Embryonic facial prominence (tissue), 1 donor: ENCODE measurements around the gene IGBP1.
"Not testable (repeated sequence)": the region's sequence is repeated elsewhere in the genome, so short reads cannot be mapped to it uniquely, and the experiment has no call there.

Experiments
- DNase-seq: peaks from one replicate; pipeline ENCODE4 v3.0.0-alpha.2; 2016; ENCODE audit errors: extremely low spot score

Gene IGBP1

GRCh38 chrX:70133303-70134115 lies at the start of gene IGBP1:
TSS of gene IGBP1 (plus strand) at chrX:70133447. CDS start at chrX:70133948, 501 bp downstream.
- DNase-seq = peak; percentile 65

- DNase-seq = no peak
These were observed 48.5 kb upstream of the IGBP1 start for GRCh38 chrX:70084592-70085240.

GRCh38 chrX:70087857-70088630 lies 45.2 kb upstream of the IGBP1 start:
- DNase-seq = no peak

DNA sequence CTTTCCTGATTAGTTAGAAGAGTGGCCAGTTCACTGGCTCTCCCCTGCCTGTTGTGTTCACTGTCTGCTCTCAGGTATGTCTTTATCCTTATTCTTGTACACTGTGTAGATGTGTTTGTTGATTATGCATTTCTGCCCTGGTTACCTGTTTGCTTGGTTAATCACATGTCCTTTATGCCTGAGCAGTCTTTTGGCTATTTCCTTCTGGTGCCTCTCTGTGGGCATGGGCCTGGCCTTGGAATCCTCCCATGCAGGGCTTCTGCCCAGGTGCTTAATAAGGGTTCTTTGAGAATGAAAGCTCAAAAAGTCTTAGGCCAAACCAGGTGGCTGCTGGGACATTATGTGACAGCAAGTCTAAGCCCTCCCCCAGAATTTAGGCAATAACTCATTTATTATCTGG lies 44.5 kb upstream of the IGBP1 start:
- no peak for DNase-seq

DNA sequence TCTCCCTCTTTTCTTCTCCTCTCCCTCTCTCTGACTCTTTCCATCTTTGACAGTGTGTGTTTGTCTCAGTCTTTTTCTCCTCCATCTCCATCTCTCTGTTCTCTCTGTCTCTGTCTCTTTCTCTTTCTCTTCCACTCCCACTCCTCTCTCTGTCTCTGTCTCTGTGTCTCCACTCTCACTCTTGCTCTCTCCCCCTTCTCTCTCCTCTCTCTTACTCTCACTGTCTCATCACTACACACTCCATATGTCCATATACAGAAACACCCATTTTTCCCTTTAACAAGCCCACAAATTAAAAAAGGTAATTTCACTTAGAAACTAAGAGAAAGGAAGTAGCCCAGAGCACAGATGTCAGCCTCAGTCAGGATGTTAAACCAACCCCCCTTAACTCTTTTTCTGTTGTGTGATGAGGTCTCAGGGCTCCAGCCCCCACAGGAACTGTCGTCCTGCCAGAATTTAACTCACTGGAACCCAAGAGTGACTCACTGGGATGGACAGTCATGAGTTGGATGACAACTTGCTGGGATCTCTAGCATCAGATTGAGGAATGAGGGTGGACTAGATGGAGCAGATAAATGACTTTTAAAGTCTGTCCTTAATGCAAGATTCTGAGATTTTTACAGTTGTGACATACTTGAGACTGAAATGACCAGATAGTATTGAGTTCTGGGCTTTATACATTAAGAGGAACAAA lies 43.5 kb upstream of the IGBP1 start:
- DNase-seq = no peak

- DNase-seq = no peak
These were observed 41.0 kb upstream of the IGBP1 start for GRCh38 chrX:70092247-70092646.

GRCh38 chrX:70096052-70096451 lies 37.2 kb upstream of the IGBP1 start:
- DNase-seq = no peak

- DNase-seq = no peak
These were observed 28.0 kb upstream of the IGBP1 start for GRCh38 chrX:70105229-70105628.

- DNase-seq = not testable (repeated sequence)
These were observed 21.7 kb upstream of the IGBP1 start for GRCh38 chrX:70111436-70112026.

DNA sequence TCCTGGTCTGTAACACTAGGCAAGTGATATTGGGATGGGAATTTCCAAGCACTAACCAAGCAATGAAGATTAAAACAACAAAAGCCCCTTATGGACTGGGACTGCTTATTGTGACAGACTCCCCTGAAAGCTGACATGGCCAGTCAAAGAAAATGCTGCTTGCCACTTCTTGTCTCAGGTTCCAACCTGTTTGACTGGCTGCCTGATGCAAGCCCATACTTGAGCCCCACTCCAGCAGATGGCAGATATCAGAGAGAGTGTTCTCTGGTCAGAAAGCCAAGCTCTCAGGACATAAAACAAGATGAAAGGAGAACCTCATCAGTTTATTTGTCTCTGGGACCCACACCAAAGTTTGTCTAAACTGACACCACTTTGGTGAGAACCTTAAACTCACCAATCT lies 15.5 kb upstream of the IGBP1 start:
- no peak for DNase-seq

DNA sequence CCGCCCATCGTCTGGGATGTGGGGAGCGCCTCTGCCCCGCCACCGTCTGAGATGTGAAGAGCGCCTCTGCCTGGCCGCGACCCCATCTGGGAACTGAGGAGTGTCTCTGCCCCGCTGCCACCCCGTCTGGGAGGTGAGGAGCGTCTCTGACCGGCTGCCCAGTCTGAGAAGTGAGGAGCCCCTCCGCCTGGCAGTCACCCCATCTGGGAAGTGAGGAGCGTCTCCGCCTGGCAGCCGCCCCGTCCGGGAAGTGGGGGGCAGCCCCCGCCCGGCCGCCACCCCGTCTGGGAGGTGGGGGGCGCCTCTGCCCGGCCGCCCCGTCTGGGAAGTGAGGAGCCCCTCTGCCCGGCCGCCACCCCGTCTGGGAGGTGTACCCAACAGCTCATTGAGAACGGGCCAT lies 10.2 kb upstream of the IGBP1 start:
- DNase-seq = not testable (repeated sequence)

- no peak for DNase-seq
These were observed 8.6 kb upstream of the IGBP1 start for GRCh38 chrX:70124678-70125077.

DNA sequence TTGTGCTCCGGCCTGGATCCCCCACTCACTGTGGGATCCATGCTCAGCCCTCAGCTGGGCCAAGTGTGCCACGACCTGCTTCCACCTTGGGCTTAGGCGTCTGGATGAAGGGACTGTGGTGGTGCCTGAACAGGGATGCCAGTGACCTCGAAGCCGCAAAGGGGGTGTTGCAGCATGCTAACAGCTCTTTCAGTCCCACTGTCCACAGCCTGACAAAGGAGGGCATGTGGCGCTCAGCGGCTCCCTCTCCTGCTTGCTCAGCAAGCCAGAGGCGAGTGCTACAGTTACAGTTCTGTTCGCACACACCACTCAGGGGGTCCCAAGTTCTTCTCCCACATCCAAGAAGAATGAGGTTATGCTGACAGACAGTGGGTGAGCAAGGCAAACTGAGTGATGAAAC lies 5.2 kb upstream of the IGBP1 start:
- DNase-seq = no peak

DNA sequence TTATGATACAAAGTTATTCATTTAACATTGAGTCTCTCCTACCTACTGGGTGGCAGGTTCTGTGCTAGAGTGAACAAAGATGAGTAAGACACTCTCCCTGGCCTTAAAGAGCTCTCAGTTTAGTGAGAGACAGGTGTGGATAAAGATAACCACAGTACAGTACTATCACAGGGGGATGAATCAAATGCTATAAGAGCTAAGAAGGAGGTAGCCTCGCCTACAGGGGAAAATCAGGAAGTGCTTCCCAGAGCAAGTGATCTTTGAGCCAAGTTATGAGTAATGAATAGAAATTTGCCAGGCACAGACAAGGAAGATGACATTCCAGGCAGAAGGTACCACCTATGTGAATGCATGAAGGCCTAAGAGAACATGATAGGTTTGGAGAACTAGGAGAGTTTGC lies 3.4 kb upstream of the IGBP1 start:
- DNase-seq = no peak

- no peak for DNase-seq
These were observed 1.0 kb upstream of the IGBP1 start for GRCh38 chrX:70132224-70132623.

DNA sequence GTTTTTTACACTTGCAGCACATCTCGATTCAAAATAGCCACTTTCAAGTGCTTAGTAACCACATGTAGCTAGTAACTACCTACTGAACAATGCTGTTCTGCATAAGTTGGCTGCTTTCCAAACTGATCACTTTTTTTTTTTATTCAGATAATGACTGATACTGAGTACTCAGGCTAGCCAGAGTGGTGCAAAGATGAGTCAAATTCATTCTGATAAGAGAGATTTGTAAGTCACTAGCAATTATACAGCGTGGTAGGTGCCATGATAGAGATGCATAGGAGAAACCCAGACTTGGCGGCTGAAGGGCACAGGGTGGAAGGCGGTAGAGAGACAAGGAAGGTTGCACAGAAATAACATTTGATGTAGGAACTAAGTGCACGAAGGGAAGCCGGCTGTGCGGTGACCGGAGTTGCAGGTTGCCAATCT lies 357 bp upstream of the IGBP1 start:
- DNase-seq = no peak

DNA sequence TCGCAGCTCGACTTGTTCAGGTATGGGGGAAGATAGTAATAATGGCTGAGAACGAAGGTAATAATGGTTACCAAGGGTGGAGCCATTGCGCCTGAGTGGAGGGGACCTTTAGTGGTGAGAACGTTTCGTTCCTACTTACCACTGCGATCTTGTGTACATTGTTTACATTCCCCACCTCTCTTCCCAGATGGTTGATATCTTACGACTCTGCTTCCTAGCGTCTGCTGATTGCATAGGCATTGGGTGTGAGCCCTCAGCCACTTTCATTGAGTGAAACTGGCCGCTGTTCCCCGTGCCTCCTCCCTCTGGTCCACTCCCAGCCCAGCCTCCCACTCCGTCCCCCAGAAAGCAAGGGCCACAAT lies 850 bp downstream of the IGBP1 start:
- no peak for DNase-seq

DNA sequence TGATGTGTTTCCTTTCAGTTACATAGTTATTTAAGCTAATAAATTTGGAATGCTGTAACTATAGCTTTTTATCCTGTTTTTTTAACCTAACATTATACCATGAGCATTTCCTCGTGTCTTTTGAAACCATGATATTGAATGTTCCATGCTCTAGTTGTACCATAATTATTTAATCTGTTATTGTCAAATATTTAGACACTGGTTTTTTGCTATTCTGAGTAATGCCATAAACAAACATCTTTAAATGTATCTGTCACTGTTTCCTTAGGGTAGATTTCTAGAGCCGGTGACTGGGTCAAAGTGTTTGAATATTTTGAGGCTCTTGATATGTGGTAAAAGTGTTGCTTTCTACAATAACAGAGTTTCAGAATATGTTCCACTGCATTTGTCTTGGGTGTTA lies 5.4 kb downstream of the IGBP1 start:
- no peak for DNase-seq

DNA sequence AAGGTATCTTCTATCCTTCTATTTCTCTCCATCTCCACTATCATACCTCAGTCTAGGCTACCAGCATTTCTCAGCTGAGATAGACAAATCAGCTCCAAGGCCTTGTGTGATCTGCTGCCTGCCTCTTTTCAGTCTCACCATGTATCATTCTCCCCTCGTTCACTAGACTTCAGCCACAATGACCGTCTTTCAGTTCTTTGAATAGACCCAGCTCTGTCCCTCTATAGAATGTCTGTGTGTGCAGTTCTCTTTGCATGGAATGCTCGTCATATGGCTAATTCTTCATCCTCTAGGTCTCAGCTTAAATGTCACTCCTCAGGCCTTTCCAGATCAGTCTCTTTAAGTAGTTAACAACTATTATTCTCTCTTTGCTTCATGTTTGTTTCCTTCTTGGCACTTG lies 6.5 kb downstream of the IGBP1 start:
- DNase-seq = no peak

DNA sequence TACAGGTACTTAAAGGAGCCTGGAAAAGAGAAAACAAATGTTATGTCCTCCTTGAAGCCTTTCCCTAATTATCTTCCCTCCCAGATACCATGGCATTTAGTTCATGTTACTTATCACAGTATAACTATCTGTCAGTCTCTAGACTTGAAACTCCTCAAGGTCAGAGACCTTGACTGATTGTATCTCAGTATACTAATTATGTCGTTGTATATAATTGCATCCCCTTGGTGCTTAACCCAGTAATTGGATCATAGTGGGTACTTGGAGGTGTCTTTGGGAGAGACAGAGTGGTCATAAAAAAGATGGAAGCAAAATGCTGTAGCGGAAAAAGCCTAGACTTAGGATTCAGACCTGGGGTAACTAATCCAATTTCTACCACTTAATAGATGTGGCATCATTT lies 8.1 kb downstream of the IGBP1 start:
- no peak for DNase-seq
